Middle frontal gyrus (tissue), 1 donor: ENCODE results near the gene PLEKHH3.
A peak's percentile ranks its signal among the peaks of the same experiment; 100 is the strongest.
"Not testable (repeated sequence)": the region's sequence is repeated elsewhere in the genome, so short reads cannot be mapped to it uniquely, and the experiment has no call there.

Experiments used
- DNase-seq: peaks from one replicate; pipeline ENCODE4 v3.0.0-alpha.2; 2015; ENCODE audit warnings: low spot score; ENCODE audit errors: extremely low spot score

Gene PLEKHH3

DNA sequence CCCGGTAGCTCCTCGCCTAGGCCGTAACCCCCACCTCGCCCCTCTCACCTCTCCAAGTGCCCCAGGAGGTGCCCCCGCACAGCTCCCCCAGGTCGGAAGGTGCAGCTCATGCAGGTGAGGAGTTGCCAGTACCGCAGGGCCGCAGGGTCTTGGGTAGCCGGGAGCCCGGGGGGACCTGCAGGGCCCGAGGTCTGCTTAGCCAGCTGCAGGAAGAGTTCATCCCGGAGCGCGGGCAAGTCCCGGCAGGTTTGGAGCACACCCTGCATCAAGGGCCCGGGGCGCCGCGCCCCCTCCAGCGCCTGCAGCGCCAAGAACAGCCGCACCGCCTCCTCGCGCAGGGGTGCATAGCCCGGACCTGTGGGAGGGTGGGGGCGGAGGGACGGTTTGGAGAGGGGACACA, 4.8 kb downstream of the PLEKHH3 start:
- no peak for DNase-seq

DNA sequence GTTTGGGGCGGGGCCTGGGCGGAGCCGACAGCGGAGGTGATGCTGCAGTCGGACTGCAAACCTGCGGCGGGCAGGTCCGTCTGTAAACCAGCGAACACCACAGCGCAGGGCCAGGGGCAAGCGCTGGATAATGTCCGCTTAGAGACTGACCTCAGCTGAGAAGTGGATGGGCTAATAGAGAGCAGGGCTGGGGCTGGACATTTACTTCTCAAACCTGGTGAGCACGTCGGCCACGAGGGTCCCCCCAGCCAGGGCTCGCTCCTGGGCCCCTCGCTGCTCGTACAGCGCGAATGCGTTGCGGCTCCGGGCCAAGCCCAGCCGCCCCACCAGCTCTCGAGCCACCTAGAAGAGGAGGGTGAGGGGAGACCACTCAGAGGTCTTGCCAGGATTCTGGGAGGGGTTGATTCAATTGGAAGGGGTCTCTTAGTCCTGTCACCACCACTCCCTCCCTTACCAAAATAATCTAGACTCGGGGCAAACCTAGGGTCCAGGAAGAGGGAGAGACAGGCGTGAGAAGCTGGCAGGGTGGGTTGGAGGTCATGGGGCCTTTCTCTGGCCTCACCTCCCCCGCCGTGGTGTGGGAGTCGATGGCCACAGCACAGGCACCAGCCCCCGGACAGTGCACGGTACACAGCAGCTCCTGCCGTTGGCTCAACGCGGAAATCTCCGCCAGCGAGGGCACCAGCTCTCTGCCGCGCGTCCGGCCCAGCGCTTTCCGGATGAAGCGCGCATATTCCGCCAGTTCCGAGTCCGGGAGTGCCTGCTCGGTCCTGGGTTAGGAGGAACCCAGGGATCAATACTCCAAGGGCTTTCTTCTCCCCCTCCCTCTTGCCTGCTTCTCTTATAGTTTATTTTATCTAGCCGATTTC, 5.8 kb downstream of the PLEKHH3 start:
- DNase-seq, result no peak

DNA sequence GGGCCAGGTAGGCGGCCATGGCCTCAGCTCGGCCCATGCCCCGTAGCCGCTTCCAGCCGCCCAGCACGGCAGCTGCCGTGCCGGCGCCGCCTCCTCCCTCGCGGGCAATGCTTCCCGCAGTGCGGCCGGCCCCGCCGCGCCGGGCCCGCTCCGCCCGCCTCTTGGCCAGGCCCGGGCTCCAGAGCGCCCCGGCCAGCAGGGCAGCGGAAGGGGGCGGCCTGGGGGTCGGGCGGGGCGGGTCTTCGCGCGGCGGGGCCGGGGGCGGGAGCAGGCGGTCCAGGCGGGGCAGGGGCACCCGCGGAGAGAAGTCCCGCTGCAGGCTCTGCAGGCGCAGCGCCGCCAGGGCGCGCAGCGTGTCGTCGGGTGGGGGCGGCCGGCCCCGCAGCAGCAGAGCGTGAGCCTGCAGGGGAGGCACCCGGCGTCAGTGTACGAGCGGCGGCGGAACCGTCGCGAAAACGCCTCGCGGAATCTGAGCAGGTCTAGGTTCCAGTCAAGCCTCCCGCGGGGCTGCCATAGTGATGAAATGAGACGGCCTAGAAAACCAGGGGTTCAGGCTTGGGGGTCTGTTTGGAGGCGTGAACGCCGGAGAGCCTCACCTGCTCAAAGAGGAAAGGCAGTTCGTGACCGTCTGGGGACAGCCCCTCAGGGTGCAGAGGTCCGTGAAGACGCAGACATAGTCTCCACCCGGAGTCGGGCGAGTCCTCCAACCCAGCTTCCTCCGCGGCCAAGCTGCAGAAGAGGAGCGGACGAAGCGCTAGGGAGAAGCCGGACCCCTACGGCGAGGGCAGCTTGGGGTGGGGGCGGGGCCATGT, 6.6 kb downstream of the PLEKHH3 start:
- DNase-seq, result no peak

DNA sequence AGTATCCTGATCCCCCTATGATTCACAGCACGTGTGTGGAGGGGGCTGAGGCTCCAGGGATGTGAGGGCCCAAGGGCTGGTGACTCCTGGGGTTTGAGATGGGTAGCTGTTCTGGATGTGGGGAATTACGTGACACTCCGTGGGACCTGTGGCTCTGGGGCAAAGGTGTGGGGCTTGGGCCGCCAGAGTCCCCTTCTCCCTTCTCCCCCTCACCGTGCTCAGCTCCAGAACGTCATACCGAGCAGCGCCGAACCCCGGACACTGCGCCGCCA, 7.2 kb downstream of the PLEKHH3 start:
- DNase-seq, result no peak

DNA sequence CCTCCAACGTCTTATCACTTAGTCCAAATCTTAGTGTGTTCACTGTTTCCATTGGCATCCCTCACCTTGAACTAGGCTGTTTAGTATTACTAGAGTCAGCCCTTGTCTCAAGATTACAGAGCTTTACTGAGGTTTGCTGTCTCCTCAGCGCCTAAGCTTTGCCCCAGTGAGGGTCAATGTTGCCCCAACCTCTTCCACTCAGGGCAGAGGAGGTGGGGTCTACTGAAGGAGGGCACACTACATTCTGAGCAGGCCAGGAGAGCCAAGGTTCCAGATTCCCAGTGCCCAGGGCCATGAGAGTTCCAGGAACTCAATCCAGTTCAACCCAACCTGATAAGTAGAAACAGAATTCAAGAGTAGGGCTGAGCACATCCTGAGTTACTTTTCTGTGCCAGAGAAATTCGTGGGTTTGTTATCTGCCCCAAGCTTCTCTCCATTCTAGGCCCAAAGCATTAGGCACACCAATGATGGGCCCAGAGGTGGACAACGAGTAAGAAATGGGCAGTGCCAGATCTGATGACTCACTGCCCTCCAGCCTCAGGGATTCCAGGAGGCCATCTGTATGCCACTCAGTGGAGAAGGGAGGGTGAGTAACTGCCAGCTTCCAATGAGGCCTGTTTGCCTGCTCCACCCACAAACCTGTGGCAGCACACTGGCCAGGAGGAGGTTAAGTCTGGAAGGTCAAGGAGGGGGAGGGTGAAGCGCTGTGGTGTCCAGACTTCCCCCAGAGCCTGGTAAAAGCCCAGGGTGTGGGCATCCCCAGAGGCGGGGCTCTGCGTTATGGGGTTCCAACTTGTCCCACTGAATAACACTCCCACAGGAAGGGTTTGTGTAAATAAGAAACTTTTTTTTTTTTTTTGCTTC, 9.5 kb downstream of the PLEKHH3 start:
- DNase-seq, result no peak

DNA sequence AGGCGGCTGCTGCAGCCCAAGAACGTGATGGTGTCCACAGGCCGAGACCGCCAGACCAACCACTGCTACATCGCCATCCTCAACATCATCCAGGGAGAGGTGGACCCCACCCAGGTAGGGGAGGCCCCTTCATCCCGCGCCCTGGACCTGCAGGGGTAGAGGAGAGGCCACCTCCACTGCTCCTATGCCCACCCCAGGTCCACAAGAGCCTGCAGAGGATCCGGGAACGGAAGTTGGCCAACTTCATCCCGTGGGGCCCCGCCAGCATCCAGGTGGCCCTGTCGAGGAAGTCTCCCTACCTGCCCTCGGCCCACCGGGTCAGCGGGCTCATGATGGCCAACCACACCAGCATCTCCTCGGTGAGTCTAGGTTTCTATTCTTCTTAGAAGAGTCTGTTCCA, 10.7 kb downstream of the PLEKHH3 start:
- DNase-seq, result not testable (repeated sequence)

DNA sequence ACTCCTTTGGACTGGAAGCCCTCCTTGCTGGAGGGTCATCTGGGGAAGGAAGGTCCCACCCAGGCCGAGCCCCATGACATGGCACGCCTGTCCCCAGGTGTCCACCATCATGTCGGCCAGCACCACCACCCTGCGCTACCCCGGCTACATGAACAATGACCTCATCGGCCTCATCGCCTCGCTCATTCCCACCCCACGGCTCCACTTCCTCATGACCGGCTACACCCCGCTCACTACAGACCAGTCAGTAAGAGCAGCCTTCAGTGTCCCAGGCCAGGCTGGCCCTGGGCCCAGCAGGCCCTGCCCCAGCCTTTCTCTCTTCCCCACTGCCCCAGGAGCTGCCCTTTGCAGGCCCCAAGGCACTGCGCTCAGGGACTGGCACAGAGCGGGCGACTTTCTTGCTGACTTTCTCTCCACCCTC, 11.2 kb downstream of the PLEKHH3 start:
- DNase-seq, result no peak

DNA sequence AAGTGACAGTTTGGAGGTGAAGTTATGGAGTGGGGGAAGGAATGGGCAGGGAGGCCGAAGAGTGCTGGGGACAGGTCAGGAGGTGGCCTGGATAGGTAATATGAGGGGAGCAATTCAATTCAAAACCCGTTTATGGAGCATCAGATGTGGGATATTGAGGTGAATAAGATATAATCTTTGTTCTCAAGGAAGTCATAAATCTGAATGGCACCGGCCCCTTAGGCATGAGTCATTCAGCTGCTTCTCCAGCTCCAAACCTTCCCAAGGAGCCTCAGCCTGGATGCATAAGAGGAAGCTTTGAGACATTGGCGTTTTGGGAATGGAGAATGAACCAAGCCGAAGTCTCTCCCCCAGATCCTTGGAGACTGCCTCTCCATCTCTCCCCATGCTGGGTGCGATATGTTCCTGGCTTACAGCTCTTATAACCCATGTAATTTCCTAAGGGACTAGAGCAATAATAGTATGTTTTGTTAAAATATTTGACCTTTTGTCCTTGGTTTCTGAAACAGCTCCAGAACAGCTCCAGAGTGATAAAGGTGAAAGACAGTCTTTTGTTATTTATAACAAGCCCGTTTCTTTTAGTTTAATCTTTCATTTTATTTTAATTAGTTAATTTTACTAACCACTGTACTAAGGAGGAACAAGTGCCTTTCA, 16.0 kb downstream of the PLEKHH3 start:
- no peak for DNase-seq

DNA sequence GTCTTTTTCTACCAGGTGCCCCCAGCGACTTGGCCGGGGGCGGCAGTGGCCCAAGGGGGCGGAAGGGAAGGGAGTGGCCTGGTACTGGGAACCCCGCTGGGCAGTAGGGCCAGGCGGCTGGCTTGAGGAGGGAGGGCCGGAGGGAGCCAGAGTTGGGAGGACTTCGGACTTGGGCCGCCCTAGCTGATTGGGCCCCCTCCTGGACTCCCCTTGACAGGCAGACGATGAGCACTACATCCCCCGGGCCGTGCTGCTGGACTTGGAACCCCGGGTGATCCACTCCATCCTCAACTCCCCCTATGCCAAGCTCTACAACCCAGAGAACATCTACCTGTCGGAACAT, 16.9 kb downstream of the PLEKHH3 start:
- DNase-seq, result not testable (repeated sequence)

DNA sequence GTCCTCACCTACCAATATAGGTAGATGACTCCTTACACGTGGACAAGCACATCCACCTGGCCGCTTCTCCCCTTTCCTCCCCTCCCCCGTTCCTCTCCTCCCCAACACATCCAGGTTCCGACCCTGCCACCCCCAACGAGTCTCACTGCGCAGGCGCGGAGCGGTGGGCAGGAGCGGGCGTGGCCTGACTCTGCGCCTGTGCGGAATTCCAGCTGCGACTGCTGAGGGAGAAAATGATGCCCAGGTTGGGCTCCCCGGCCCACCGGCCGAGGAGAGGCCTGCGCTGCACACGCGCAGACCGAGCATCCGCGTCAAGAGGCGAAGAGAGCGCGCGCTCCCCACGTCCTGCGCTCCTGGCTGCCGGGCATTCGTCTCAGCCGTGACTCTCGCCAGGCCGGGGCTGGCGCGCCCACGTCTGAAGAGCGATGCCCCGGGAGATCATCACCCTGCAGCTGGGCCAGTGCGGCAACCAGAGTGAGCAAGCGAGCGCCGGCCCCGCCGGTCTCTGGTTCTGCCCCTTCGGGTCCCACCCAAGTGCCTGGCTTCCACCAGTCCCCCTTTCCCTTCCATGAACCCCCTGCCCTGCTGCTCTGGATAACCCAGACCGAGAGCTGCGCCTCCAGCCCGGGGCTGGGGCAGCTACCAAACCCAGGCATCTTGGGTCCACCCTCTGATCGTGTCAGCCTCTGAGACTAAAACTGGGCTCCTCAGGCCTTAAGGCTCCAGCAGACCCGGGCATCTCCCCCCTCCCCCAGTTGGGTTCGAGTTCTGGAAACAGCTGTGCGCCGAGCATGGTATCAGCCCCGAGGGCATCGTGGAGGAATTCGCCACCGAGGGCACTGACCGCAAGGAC, 17.5 kb downstream of the PLEKHH3 start, which contains the start of gene TUBG2:
TUBG2 (plus strand) TSS at position 206 of the 853 bp plus-strand sequence; CDS start at position 426, 220 bp downstream.
- DNase-seq, result peak; percentile 79

DNA sequence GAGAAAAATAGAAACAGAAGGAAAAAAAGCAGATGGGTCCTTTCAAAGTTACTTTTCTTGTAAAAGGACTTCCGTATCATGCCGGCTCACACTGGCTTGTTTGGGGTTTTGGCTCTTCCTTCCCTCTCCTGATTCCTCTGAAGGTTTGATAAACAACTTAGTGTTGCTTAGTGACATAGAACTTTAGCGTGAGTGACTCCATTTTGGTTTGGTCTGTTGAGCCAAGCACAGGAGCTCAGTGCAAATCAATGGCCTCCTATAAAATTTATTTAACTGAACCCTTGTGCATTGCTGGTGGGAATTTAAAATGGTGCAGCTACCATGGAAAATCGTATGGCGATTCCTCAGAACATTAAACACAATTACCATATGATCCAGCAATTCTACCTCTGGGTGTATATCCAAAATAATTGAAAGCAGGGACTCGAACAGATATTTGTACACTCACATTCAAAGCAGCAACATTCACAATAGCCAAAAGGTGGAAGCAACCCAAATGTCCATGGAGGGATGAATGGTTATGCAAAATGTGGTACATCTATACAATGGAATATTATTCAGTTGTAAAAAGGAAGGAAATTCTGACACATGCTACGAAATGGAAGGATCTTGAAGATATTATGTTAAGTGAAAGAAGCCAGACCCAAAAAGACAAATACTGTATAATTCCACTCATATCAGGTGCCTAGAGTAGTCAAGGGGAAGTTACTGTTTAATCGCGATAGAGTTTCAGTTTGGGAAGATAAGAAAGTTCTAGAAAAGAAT, 18.8 kb downstream of the PLEKHH3 start:
- no peak for DNase-seq

DNA sequence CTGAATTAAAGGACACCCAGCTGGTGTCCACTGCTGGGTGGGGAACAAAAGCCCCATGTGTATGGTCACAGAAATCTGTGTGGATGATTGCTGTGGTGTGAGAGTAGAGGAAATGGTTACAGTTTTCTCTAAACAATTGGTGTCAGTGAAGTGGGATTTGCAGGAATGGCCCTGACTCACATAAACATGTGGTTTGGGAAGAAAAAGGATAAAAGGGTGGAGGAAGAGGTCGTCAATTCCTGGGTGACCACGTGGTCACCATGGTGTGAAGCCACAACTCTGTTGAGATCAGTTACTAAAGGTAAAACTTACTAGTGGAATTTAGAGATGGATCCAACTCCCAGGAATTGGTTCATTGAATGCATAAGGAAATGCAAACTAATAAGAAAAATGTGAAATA, 21.3 kb downstream of the PLEKHH3 start:
- DNase-seq, result no peak

DNA sequence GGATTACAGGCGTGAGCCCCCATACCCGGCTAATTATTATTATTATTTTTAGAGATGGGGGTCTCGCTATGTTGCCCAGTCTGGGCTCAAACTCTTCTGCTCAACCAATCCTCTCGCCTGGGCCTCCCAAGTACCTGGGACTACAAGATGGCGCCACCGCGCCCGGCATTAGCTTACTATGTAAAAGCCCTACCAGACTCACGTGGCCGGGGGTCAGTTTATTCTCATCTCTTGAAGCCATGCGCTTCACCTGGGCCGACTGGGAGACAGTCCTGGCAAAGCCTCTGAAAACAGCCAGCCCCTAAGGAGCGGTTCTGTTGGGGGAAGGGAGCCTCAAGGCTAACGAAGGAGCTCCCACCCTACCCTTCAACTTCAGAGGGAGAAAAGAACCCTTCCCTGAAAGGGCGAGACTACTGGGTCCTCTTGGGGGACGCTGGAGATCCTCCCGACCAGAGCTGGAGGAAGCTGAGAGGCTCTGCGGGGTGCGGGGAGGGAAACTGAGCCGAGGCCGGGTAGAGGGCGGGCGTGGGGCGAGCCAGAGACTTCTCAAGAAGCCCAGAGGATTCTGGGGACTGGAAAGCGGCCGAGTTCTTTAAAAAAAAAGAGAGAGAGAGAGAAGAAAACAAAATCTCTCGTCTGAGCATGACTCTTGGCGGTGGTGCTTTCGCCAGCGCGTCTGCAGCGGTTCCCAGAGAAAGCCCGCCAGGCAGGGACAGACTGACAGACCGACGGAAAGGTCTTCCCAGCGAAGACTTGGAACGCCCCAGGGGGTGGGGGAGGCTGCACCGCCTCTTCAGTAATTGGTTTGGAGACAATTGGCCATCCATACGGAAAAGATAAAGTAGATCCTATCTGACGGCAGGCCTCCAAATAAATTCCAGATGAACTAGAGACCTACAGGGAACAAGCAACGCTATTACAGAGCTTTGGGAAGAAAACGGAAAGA, 23.3 kb downstream of the PLEKHH3 start:
- no peak for DNase-seq

DNA sequence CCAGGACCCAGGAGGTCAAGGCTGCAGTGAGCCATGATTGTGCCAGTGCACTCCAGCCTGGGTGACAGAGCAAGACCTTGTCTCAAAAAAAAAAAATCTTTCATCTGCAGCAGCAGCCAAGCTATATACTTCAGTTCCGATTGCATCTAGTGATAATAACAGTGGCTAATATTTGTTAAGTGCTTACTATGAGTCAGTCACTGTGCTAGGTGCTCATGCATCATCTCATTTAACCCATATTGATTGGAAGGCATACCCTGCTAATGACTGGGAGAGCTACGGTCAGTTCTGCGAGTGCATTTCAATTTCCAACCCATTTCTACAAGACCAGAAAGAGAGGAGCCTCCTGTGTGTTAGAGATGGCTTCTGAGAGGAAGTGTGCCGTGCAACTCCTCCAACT, 25.4 kb downstream of the PLEKHH3 start:
- no peak for DNase-seq

DNA sequence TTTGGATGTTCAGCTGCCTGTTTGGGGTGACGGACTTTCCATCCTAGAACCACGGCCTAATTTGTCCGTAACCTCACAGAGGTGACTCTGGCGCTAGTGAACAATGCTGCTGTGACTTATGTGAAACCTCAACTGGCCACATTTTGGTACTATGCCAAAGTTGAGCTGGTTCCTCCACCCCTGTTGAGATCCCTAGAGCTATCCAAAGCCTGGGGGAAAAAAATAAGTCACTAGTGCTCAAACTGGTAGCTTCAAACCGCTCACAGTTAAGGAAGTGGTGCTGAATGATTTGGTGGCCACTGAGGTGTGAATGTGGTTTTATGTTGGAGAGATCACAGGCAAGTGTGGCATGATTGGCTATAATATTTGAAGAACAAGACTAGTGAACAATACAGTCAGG, 29.0 kb downstream of the PLEKHH3 start:
- DNase-seq, result no peak

DNA sequence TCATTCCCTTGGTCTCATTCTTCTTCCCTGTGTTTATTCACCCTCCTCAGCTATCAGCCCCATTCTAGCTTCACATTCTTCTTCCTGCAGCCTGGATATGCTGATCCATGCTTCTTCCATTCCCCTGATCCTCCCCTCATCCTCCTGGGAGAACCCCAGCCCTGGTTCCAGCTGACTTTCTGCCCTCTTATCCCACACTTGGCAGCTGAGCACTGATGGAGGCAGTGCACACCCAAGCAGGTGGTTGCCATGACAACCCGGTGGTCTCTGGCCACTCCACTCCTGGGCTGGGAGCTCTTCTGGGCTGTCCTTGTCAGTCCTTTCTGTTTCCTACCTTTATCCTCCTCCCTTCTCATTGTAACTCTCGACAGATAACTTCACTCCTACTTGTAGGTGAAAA, 34.5 kb downstream of the PLEKHH3 start:
- no peak for DNase-seq

DNA sequence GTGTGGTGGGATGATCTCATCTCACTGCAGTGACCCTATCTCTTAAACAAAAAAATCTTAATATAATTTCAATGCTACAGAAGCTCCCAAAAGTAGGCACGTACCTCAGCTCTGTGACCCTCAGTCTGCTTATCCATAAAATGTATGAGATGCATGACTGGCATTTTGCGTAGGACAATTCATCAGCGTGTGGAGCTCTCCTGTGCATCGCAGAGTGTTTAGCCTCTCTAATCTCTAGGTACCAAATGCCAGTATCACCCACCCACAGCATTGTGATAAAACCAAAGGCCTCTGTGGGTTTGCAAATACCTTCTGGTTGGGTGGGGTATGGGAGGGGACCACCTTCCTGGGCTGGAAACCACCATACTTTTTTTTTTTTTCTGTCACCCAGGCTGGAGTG, 36.7 kb downstream of the PLEKHH3 start:
- DNase-seq, result no peak

DNA sequence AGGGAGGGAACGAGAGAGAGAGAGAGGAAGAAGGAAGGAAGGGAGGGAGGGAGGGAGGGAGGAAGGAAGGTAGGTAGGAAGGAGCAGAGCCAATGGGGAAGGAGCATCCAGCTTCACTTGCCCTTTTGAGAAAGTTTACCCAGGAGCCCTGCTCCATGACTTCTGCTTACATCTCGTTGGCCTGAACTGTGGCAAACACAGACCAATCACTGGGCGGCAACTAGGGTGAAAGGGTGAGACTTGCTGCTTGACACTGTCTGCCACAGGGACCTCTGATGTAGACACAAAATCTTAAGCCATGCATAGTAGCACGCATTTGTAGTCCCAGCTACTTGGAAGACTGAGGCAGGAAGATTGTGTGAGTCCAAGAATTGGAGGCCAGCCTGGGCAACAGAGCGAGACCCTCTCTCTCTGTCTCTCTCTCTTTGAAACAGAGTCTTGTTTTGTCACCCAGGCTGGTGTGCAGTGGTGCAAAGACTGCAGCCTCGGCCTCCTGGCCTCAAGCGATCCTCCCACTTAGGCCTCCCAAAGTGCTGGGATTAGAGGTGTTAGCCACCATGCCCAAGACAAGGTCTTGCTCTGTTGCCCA, 37.2 kb downstream of the PLEKHH3 start:
- DNase-seq, result no peak
